ENCODE measurements around the gene NUTM1. TPM values are rescaled to one million over a fixed set of nuclear protein-coding genes. Genes with fewer than 3 reads are reported as not detected.

The NUTM1 gene
- total and polyA plus RNA-seq, 2 of the 13 experiments (the other 11 are each of a cell fraction or from before 2014, with no cell fraction given): not detected

DNA sequence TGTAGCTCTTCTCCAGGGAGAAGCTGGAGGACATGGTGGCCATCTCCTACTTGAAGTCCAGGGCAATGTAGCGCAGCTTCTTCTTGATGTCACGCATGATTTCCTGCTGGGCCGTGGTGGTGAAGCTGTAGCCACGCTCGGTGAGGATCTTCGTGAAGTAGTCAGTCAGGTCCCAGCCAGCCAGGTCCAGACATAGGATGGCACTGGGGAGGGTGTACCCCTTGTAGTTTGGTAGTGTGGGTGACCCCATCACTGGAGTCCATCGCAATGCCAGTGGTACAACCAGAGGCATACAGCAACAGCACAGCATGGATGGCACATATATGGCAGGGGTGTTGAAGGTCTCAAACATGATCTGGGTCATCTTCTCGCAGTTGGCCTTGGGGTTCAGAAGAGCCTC, 30.8 kb downstream of the NUTM1 start:
- no peaks in the 10 kb centered on the region for H3K4me1 ChIP-seq (ENCODE audit: insufficient read depth, low read length)
- no peaks in the 10 kb centered on the region for H4K20me1 ChIP-seq (ENCODE audit: insufficient read depth, low read length)
- ATAC-seq: no peak
- no peak for TF ChIP-seq ZNF747 (CRISPR knock-in tag; IDR thresholded peaks at IDR 0.05; ENCODE audit: borderline replicate concordance)
- TF ChIP-seq ZNF557 (CRISPR knock-in tag; IDR thresholded peaks at IDR 0.05): no peak
- TF ChIP-seq ZNF446 (CRISPR knock-in tag; IDR thresholded peaks at IDR 0.05): no peak
- no peak for TF ChIP-seq SSRP1 (CRISPR knock-in tag; IDR thresholded peaks at IDR 0.05)
- TF ChIP-seq GTF3A (CRISPR knock-in tag; conservative IDR thresholded peaks at IDR 0.05): no peak
- TF ChIP-seq ZNF24 (IDR thresholded peaks at IDR 0.05): no peak
- no peak for TF ChIP-seq ZNF556 (CRISPR knock-in tag; IDR thresholded peaks at IDR 0.05; ENCODE audit: borderline replicate concordance)
- no peak for TF ChIP-seq ELF3 (CRISPR knock-in tag; IDR thresholded peaks at IDR 0.05)
- TF ChIP-seq RFXAP (CRISPR knock-in tag; IDR thresholded peaks at IDR 0.05; ENCODE audit: borderline replicate concordance): no peak
- no peak for TF ChIP-seq SOX13 (IDR thresholded peaks at IDR 0.05)
- no peak for TF ChIP-seq SOX13 (CRISPR knock-in tag; conservative IDR thresholded peaks at IDR 0.05 in 1 of 2, IDR thresholded peaks at IDR 0.05 in 1 of 2)
- TF ChIP-seq, protein P1, sequence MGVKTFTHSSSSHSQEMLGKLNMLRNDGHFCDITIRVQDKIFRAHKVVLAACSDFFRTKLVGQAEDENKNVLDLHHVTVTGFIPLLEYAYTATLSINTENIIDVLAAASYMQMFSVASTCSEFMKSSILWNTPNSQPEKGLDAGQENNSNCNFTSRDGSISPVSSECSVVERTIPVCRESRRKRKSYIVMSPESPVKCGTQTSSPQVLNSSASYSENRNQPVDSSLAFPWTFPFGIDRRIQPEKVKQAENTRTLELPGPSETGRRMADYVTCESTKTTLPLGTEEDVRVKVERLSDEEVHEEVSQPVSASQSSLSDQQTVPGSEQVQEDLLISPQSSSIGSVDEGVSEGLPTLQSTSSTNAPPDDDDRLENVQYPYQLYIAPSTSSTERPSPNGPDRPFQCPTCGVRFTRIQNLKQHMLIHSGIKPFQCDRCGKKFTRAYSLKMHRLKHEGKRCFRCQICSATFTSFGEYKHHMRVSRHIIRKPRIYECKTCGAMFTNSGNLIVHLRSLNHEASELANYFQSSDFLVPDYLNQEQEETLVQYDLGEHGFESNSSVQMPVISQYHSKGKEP (CRISPR knock-in tag; IDR thresholded peaks at IDR 0.05): no peak
- TF ChIP-seq ZNF577 (CRISPR knock-in tag; IDR thresholded peaks at IDR 0.05; ENCODE audit: borderline replicate concordance, low read depth): no peak
- TF ChIP-seq, protein P2, sequence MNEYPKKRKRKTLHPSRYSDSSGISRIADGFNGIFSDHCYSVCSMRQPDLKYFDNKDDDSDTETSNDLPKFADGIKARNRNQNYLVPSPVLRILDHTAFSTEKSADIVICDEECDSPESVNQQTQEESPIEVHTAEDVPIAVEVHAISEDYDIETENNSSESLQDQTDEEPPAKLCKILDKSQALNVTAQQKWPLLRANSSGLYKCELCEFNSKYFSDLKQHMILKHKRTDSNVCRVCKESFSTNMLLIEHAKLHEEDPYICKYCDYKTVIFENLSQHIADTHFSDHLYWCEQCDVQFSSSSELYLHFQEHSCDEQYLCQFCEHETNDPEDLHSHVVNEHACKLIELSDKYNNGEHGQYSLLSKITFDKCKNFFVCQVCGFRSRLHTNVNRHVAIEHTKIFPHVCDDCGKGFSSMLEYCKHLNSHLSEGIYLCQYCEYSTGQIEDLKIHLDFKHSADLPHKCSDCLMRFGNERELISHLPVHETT (CRISPR knock-in tag; conservative IDR thresholded peaks at IDR 0.05): no peak
- no peak for TF ChIP-seq ZNF546 (CRISPR knock-in tag; conservative IDR thresholded peaks at IDR 0.05)
- TF ChIP-seq ZNF235 (CRISPR knock-in tag; IDR thresholded peaks at IDR 0.05; ENCODE audit: borderline replicate concordance): no peak
- TF ChIP-seq, protein P3, sequence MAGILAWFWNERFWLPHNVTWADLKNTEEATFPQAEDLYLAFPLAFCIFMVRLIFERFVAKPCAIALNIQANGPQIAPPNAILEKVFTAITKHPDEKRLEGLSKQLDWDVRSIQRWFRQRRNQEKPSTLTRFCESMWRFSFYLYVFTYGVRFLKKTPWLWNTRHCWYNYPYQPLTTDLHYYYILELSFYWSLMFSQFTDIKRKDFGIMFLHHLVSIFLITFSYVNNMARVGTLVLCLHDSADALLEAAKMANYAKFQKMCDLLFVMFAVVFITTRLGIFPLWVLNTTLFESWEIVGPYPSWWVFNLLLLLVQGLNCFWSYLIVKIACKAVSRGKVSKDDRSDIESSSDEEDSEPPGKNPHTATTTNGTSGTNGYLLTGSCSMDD (CRISPR knock-in tag; IDR thresholded peaks at IDR 0.05): no peak
- no peak for TF ChIP-seq SRF (IDR thresholded peaks at IDR 0.05; ENCODE audit: low read depth, low read length)
- H3K79me2 ChIP-seq (ENCODE audit: insufficient read depth, low read length): no peaks in the 10 kb centered on the region
- 33% methylated on average over 2 of the region's 8 CpGs for WGBS (ENCODE audit: low lambda C conversion rate)
- no peak overlapping the region for H3K27ac ChIP-seq (ENCODE audit: extremely low read length, insufficient read depth, low read length)
- H3K4me2 ChIP-seq (ENCODE audit: low read depth, low read length): no peak overlapping the region
- ChIA-PET POLR2A (no interaction called here), CTCF (ENCODE audit: low intra/inter-chr PET ratio, low total read pairs) (no interaction called here)
- no peak for FAIRE-seq
- H3K27me3 ChIP-seq (ENCODE audit: control insufficient read depth in 1 of 2, insufficient read depth in 2 of 2, low read length in 2 of 2): no peaks in the 10 kb centered on the region; a peak in 1 of 5 replicates
- H2AFZ ChIP-seq (ENCODE audit: low read length): no peak overlapping the region
- no peaks in the 10 kb centered on the region for H3K36me3 ChIP-seq (replicated peaks in 1 of 2; ENCODE audit: control insufficient read depth in 1 of 2, insufficient read depth in 2 of 2, low read length in 2 of 2)
- BruUV-seq (replicated peaks): no TSS peak
- intact Hi-C loops (cut with micrococcal nuclease; ENCODE audit: unreplicated experiment): no loop called here
- H3K9me3 ChIP-seq (ENCODE audit: low read length): no peaks in the 10 kb centered on the region
- in situ Hi-C loops (cut with HindIII; ENCODE audit: extremely low pct_ligation_motif_present, low pct_unique_long_range_greater_than_20kb): loop anchor here (10.0 to 25.0 kb wide), 2 partner anchors 139 to 312 kb away; no protein-coding TSS in a partner anchor
- DNase-seq (ENCODE audit: low spot score): no peak
- no peak overlapping the region for H3K9ac ChIP-seq (ENCODE audit: insufficient read depth, low read depth, low read length)
- no peak overlapping the region for H3K4me3 ChIP-seq (replicated peaks in 1 of 3; ENCODE audit: insufficient read depth in 1 of 3, low read depth in 2 of 3, low read length in 3 of 3)
